ENCODE data around the gene CASK.

DNA sequence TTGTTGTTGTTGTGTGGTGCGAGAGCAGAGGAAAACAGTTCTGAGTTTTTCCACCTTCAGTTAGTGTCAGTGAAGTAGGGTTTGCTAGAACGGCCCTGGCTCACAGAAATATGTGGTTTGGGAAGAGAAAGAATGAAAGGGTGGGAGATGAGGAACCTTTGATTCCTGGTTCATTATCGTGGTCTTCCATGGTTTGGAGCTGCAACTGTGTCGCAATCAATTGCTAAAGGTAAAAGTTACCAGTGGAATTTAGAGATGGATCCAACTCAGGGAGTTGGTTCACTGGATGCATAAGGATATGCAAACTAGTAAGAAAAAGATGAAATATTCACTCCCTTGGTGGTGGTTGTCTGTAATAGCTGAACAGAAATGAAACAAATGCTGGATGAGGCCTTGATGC is 270.2 kb downstream of the CASK start:
- no peak for TF ChIP-seq POLR2AphosphoS5 (IDR thresholded peaks at IDR 0.05; ENCODE audit: borderline replicate concordance, low read depth, low read length)
- no peak for TF ChIP-seq EZH2 (IDR thresholded peaks at IDR 0.05)
